ENCODE results near the gene OTOL1. TPM values are rescaled to one million over a fixed set of nuclear protein-coding genes. Genes with fewer than 3 reads are reported as not detected.

Gene OTOL1
- total and polyA plus RNA-seq, 2 experiments from 2014 or later = not detected

GRCh38 chr3:161552984-161553560 is 56.5 kb downstream of the OTOL1 start:
- Histone ChIP-seq H3K27me3 (ENCODE audit: insufficient read depth) (no peaks in the 10 kb centered on the region), H3K4me2 (no peak overlapping the region), H3K9me2 (ENCODE audit: insufficient read depth) (no peaks in the 10 kb centered on the region), H3K27ac (ENCODE audit: low read depth) (no peak overlapping the region), H2AFZ (no peak overlapping the region; the same call in 1 of the 2 replicates), H3K36me3 (ENCODE audit: insufficient read depth) (no peaks in the 10 kb centered on the region), H4K20me1 (replicated peaks; ENCODE audit: insufficient read depth) (no peaks in the 10 kb centered on the region), H3K4me3 (no peak overlapping the region), H3K79me2 (replicated peaks; ENCODE audit: insufficient read depth) (no peaks in the 10 kb centered on the region), H3F3A (replicated peaks; ENCODE audit: low read depth) (no peaks in the 10 kb centered on the region), H3K4me1 (ENCODE audit: insufficient read depth) (no peaks in the 10 kb centered on the region)
- Mint-ChIP-seq H3K4me3 (no peak overlapping the region), H3K36me3 (ENCODE audit: low read depth) (no peaks in the 10 kb centered on the region), H3K27me3 (ENCODE audit: insufficient read depth, low read depth, poor library complexity) (no peaks in the 10 kb centered on the region), H3K27ac (0 out of 2 replicates have a peak overlapping the region, but pooled peaks have one; percentile 33), H3K9me3 (no peaks in the 10 kb centered on the region), H3K4me1 (peaks cover 15% of the 10 kb centered on the region; the same call in 2 of the 3 replicates)
- no peak for DNase-seq (ENCODE audit: low spot score)
- ATAC-seq = no peak
- TF ChIP-seq REST (IDR thresholded peaks at IDR 0.05; ENCODE audit: unreplicated experiment) (no peak), ZNF331 (CRISPR knock-in tag; IDR thresholded peaks at IDR 0.05; ENCODE audit: low read depth) (no peak)

Other genes starting within 250 kb of the OTOL1 start
- 33.0 and 33.5 TPM in 2 replicates for gene SPTSSB, start 125.3 kb upstream of the OTOL1 start, total RNA-seq (2014; rRNA removed; shearing (Covaris generic))
- 20.8 and 23.5 TPM in 2 replicates for gene SPTSSB, start 125.3 kb upstream of the OTOL1 start, polyA plus RNA-seq (2016; fragmentation: Nextera tagmentation; extraction: Ambion mirVana)

Data from GM23338 (cell line).